H1 (cell line): ENCODE measurements around the gene TLE2. TPM values are rescaled to one million over a fixed set of nuclear protein-coding genes. Genes with fewer than 3 reads are reported as not detected.

ENCODE experiments used
- CTBP2 ChIP-seq: IDR thresholded peaks from 2 replicates; pipeline ENCODE4 v1.7.0; 2011; ENCODE audit warnings: borderline replicate concordance, mild to moderate bottlenecking, moderate library complexity, mixed read lengths, low read length; ENCODE audit not compliant: insufficient read depth, insufficient read length
- NANOG ChIP-seq: IDR thresholded peaks from 2 replicates; pipeline ENCODE4 v1.6.1; 2011; ENCODE audit warnings: low read length, low read depth, mild to moderate bottlenecking, inconsistent platforms; ENCODE audit not compliant: insufficient read depth, poor library complexity, severe bottlenecking
- RAD21 ChIP-seq, 2 experiments: IDR thresholded peaks in 1 of 2; conservative IDR thresholded peaks in 1 of 2; 2 replicates each; pipeline ENCODE4 v1.6.1; 2011; ENCODE audit warnings: low read depth in 2 of 2, low read length in 2 of 2, improper control_type of control experiment in 1 of 2, inconsistent platforms in 1 of 2, mild to moderate bottlenecking in 1 of 2, moderate library complexity in 1 of 2
- TEAD4 ChIP-seq: IDR thresholded peaks from 2 replicates; pipeline ENCODE4 v1.6.1; 2012; ENCODE audit warnings: low read depth, low read length, inconsistent platforms, mixed read lengths
- polyA plus RNA-seq, 7 experiments: library from polyadenylated mRNA; depleted of rRNA in 3 of 7; stranded (reverse) in 5 of 7; unstranded in 2 of 7; fragments of >200 nt in 5 of 7; fragments of 200-250 nt in 2 of 7; gene quantifications; 1 replicate in 5 of 7; 2 replicates in 1 of 7; 4 replicates in 1 of 7; pipeline versions ENCODE4 v1.2.1 to v1.2.3, GENCODE V29; 2011 to 2013; ENCODE audit warnings: missing spikeins in 2 of 7, mixed read lengths in 2 of 7
- total RNA-seq: library from RNA; stranded (reverse); fragmentation: NEBNext Ultra II Directional; extraction: Animal tissue kit (Norgen Biotek cat#: 25700); gene quantifications from 2 replicates; pipeline ENCODE4 v1.2.1, GENCODE V29; 2021

TLE2 gene
- total and polyA plus RNA-seq, 2 of the 8 experiments (the other 6 are each of a cell fraction or from before 2014, with no cell fraction given), result 8.0 to 11.5 TPM

- TF ChIP-seq TEAD4 (no peak), RAD21 (IDR thresholded peaks at IDR 0.05 in 1 of 2, conservative IDR thresholded peaks at IDR 0.05 in 1 of 2; ENCODE audit: low read depth in 2 of 2, low read length in 2 of 2) (no peak), NANOG (no peak), CTBP2 (no peak)
- TF ChIP-seq, all 59 proteins: peak for 0
Measured at GRCh38 chr19:3071768-3072167, 42.7 kb upstream of the TLE2 start (continued).
